22Rv1 (cell line): ENCODE measurements around the gene FBXL19.

Experiments used
- H3K27ac ChIP-seq: fragments of 450-650 bp; 2 replicates; pipeline ENCODE4 v1.5.1; 2017
- CTCF ChIP-seq: fragments of 450-650 bp; IDR thresholded peaks from 2 replicates; pipeline ENCODE4 v1.5.1; 2017; ENCODE audit warnings: mild to moderate bottlenecking
- ZFX ChIP-seq: fragments of 450-650 bp; IDR thresholded peaks from 2 replicates; pipeline ENCODE4 v1.6.1; 2017; ENCODE audit warnings: antibody characterized with exemption, borderline replicate concordance

The FBXL19 gene

DNA sequence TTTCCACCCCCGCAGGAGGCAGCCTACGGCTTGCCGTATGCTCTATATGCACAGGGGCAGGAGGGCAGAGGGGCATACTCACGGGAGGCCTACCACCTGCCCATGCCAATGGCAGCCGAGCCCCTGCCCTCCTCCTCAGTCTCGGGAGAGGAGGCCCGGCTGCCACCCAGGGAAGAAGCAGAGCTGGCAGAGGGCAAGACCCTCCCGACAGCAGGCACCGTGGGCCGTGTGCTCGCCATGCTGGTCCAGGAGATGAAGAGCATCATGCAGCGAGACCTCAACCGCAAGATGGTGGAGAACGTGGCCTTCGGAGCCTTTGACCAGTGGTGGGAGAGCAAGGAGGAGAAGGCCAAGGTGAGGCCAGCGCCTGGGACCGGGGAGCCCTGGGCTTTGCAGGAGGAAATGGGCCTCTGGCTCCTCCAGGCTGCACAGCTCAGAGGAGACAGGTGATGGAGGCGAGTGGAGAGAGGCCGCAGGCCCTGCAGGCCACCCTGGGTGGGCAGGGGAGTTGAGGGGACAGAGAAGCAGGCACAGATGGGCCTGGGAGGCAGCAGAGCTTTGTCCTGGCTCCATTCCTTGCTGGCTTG lies 42.8 kb downstream of the FBXL19 start:
- TF ChIP-seq ZFX, result no peak
- TF ChIP-seq CTCF, result no peak
- H3K27ac ChIP-seq, result no peak overlapping the region

DNA sequence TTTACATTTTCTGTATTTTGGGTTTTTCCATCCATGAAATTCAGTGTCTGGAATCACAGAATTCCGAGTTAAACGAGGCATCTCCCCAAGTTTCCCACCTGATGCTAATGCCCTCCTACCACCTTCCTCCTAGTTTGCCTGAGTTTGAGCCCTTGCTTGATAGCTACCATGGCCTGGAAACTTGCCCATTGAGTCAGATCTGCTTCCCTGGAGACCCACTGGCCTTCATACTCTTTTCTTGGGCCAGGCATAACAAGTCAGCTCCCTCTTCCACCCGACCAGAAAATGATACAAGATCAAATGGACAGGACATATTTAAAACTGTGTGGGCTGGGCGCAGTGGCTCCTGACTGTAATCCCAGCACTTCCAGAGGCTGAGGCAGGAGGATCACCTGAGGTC lies 44.4 kb downstream of the FBXL19 start:
- TF ChIP-seq ZFX (no peak), CTCF (no peak)
- H3K27ac ChIP-seq, result no peak overlapping the region

DNA sequence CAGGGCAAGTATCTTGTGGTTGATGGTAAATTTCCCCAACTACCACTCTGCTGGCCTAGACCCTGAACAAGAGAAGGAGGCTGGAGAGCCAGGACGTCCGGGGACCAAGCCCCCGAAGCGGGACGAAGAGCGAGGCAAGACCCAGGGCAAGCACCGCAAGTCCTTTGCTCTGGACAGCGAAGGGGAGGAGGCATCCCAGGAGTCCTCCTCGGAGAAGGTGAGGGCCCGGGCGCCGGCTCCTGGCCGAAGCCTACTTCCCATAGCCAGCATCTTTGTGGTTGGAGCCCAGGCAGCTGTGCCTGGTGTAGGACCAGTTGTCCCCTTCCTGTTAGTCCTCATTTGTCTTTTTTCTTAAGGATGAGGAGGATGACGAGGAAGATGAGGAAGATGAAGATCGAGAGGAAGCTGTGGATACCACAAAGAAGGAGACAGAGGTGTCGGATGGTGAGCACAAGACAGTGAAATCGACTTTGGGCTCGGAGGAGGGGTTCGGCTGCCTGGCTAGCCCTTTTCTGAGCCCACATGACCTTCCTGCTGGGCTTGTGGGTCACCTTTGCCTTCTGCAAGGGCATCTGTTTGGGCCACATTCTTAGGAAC lies 46.0 kb downstream of the FBXL19 start:
- TF ChIP-seq CTCF (no peak), ZFX (no peak)
- no peak overlapping the region for H3K27ac ChIP-seq

- no peak overlapping the region for H3K27ac ChIP-seq
Observed at GRCh38 chr16:30971298-30971697, 47.9 kb downstream of the FBXL19 start.

DNA sequence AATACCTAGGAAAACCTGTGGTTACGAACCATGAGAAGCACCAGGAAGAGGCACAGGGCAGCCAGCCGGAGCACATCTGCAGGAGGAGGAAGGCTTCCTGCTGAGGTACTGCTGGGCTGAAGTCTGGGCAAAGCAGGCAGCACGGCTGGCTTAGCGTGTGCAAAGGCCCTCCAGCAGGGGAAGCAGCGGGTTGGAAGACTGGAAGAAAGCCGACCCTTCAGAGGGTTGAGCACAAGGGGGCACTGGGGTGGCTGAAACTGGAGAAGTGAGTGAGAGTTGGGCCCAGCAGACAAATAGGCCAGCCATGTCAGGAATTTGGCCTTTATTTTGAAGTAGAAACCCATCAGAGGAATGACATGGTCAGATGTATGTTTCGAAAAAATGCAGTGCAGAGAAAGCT lies 49.5 kb downstream of the FBXL19 start:
- no peak for TF ChIP-seq ZFX
- no peak overlapping the region for H3K27ac ChIP-seq

More at GRCh38 chr16:30971298-30971697, 47.9 kb downstream of the FBXL19 start:
- TF ChIP-seq ZFX (no peak), CTCF (no peak)

- no peak overlapping the region for H3K27ac ChIP-seq
- no peak for TF ChIP-seq CTCF
- TF ChIP-seq ZFX, result no peak
Observed at GRCh38 chr16:30974348-30974747, 51.0 kb downstream of the FBXL19 start.

DNA sequence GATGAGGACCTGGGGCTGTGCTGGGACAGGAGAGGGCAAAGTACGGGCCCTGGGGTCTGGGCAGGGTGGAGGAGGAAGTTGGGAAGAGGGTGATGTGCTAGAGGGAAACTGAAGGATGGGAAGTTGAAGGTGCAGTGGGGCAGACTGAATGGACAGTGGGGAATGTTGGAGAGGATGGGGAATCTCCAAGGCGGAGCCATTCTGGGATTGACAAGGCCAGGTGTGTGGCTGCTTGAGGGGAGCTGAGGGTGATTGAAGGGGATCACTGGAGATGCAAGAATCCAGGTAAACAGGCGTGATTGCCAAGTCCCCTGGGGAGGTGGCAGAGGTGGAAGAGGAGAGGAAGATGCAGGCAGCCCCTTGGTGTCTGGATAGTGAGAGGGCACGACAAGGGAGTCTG lies 53.1 kb downstream of the FBXL19 start:
- H3K27ac ChIP-seq, result no peak overlapping the region
- TF ChIP-seq CTCF (no peak), ZFX (no peak)

GRCh38 chr16:30977502-30977901 lies 54.1 kb downstream of the FBXL19 start:
- TF ChIP-seq ZFX (no peak), CTCF (peak; percentile 57)
- H3K27ac ChIP-seq, result no peak overlapping the region
